ENCODE measurements around the gene NTRK3.

NTRK3 gene

GRCh38 chr15:88257311-88258092 is 963 bp upstream of the NTRK3 start:
- DNase-seq: no peak

- DNase-seq: no peak
Measured at GRCh38 chr15:88255484-88256278, 858 bp downstream of the NTRK3 start.

GRCh38 chr15:88255087-88255483 is 1.5 kb downstream of the NTRK3 start:
- no peak for DNase-seq

GRCh38 chr15:88252441-88252840 is 4.1 kb downstream of the NTRK3 start:
- no peak for DNase-seq

GRCh38 chr15:88250826-88251225 is 5.7 kb downstream of the NTRK3 start:
- DNase-seq: no peak

GRCh38 chr15:88249220-88249619 is 7.3 kb downstream of the NTRK3 start:
- DNase-seq: no peak

- no peak for DNase-seq
Measured at GRCh38 chr15:88247914-88248313, 8.6 kb downstream of the NTRK3 start.

- peak; percentile 70 for DNase-seq
Measured at GRCh38 chr15:88246666-88247446, 9.7 kb downstream of the NTRK3 start.

- no peak for DNase-seq
Measured at GRCh38 chr15:88246081-88246480, 10.5 kb downstream of the NTRK3 start.

GRCh38 chr15:88243895-88244787 is 12.4 kb downstream of the NTRK3 start:
- DNase-seq: peak; percentile 19

GRCh38 chr15:88242586-88243555 is 13.7 kb downstream of the NTRK3 start:
- no peak for DNase-seq

- no peak for DNase-seq
Measured at GRCh38 chr15:88241461-88241860, 15.1 kb downstream of the NTRK3 start.

GRCh38 chr15:88241060-88241459 is 15.5 kb downstream of the NTRK3 start:
- DNase-seq: no peak

- DNase-seq: no peak
Measured at GRCh38 chr15:88239594-88239993, 16.9 kb downstream of the NTRK3 start.

- DNase-seq: no peak
Measured at GRCh38 chr15:88238618-88239430, 17.7 kb downstream of the NTRK3 start.

- DNase-seq: no peak
Measured at GRCh38 chr15:88234711-88235110, 21.8 kb downstream of the NTRK3 start.

GRCh38 chr15:88233921-88234320 is 22.6 kb downstream of the NTRK3 start:
- DNase-seq: no peak

- DNase-seq: no peak
Measured at GRCh38 chr15:88232771-88233201, 23.8 kb downstream of the NTRK3 start.

GRCh38 chr15:88231909-88232644 is 24.5 kb downstream of the NTRK3 start:
- no peak for DNase-seq
